ENCODE data around the gene TMSB15C.

The TMSB15C gene

DNA sequence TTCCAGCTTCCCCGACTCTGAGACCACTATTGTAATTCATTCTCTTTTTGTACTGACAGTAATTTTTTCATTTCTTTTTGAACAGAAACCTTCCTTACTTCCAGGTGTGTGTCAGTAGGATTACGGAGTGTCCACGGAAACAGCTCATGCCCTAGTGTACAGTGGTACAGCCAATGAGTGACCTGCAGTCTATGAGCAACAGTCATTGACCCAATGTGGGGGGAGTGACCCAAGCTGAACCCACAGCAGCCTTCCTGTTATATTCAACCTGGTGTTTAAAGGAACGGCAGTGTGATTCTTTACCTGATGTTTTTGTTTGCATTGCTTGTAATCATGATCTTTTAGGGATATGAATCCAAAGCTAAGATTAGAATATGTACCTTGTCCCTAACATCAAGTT, 35.0 kb downstream of the TMSB15C start:
- DNase-seq = no peak

DNA sequence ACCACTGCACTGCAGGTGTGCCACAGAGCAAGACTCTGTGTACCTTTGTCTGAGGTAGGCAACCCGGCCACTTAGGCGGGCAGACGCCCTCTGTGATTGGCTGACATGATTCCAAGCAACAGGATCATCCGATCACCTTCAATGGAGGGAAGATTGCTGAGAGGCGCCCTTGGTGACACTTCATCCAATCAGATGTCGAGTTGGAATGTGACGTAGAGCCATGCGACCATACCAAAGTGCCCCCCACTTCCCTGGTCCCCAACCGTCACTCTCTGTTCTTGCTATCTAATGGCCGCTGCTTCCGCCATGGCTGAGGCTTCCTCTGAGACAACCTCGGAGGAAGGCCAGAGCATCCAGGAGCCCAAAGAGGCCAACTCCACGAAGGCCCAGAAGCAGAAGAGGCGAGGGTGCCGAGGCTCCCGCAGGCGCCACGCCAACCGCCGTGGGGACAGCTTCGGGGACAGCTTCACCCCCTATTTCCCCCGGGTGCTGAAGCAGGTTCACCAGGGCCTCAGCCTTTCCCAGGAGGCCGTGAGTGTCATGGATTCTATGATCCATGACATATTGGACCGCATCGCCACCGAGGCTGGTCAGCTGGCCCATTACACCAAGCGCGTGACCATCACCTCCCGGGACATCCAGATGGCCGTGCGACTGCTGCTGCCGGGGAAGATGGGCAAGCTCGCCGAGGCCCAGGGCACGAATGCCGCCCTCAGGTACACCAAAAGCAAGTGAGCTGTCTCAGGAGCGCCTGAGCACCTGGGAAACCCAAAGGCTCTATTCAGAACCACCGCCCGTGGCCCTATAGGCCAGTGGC, 36.1 kb downstream of the TMSB15C start, which contains the start of gene H2BW2:
Gene H2BW2 (plus strand): TSS at position 268 of the 817 bp plus-strand sequence. CDS start 39 bp downstream, at position 307.
- no peak for DNase-seq
